Right renal cortex interstitium (tissue), 3 donors: ENCODE data around the gene ATAD3A. TPM values are rescaled to one million over a fixed set of nuclear protein-coding genes. Genes with fewer than 3 reads are reported as not detected.
"Not testable (repeated sequence)": the region's sequence is repeated elsewhere in the genome, so short reads cannot be mapped to it uniquely, and the experiment has no call there.

Source experiments
- DNase-seq, 3 donors: peaks; one replicate each; pipeline ENCODE4 v3.0.0-alpha.2; 2013; ENCODE audit warnings: low read depth in 3 of 3, low spot score in 2 of 3
- polyA plus RNA-seq, 3 donors: library from polyadenylated mRNA; unstranded; fragments of 120-200 nt; gene quantifications; one replicate each; pipeline ENCODE4 v1.2.1, GENCODE V29; 2013; ENCODE audit not compliant: insufficient read length in 3 of 3

Gene ATAD3A
- polyA plus RNA-seq, 3 donors = 16.6 to 19.4 (median 18.1) TPM

DNA sequence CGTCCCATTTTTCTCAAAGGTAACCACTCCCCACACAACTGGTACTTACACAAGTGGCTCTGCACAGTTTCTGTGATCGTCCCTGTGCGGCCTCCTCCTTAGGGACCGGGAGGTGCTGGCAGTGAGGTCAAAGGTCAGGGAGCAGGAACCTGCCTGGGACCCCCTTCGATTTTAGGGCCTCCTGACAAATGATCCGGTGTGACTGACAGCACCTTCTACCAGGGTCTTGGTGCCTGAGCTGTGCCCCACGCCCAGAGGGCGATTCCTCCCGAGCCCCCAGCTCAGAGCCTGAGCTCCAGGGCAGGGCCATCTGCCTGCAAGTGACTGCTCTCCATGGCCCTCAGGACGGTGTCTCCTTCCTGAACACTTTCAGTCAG lies 40.3 kb downstream of the ATAD3A start:
- DNase-seq = no peak

GRCh38 chr1:1553821-1554494 lies 42.0 kb downstream of the ATAD3A start:
- DNase-seq = no peak

- no peak for DNase-seq
Measured at GRCh38 chr1:1554550-1554925, 42.6 kb downstream of the ATAD3A start.

DNA sequence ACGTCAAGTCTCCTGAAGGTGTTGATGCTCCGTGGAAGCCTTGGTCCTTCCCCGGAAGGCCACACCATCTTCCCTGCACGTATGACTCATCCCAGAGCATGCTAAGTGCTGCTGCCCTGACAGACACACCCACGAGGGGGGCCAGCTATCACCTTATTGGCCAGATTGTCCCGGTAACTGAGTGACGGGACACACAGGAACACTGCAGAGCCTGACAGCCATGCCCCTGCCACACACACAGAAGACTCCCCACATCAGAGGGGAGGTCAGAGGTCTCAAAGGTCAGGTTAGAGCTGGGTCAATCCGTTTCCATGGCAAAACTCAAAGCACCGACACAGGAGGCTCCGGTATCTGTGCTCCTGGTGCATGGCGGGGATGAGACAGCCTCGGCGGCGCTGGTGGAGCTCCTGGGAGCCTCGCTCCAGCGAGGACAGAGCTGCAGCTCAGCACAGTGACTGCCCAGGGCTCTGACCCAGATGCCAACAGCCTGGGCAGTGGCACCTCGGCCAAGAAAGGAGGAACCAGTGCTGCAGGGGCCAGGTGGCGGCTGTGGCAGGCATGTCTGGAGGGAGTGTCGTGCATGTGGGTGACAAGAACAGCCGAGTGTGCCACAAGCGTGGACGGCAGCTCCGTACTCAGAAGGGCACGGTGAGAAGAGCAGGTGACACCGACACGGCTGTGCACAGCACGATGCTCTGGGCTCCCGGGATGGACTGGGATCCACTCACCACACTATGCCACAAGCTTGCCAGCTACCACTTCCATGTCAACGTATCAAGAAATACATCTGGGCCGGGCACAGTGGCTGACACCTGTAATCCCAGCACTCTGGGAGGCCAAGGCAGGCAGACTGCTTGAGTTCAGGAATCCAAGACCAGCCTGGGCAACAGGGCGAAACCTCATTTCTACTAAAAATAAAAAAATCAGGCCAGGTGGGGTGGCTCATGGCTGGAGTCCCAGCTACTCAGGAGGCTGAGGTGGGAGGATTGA lies 43.3 kb downstream of the ATAD3A start:
- no peak for DNase-seq

DNA sequence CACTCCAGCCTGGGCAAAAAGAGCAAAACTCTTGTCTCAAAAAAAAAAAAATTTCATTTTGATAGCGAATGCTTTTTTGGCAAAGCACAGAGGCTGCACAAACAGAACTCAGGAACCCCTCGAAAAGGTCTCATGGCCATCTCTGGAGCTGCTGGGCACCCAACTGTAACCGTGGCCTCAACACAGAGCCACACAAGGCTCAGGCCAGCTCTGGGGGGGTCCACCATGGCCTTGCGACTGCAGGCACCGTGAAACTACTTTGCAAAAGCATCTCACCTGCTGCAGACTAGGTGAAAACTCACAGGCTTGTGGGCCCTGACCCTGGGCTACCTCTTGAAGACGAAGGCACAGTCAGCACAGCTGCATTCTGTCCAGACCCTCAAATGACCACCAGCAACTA lies 44.5 kb downstream of the ATAD3A start:
- no peak for DNase-seq

DNA sequence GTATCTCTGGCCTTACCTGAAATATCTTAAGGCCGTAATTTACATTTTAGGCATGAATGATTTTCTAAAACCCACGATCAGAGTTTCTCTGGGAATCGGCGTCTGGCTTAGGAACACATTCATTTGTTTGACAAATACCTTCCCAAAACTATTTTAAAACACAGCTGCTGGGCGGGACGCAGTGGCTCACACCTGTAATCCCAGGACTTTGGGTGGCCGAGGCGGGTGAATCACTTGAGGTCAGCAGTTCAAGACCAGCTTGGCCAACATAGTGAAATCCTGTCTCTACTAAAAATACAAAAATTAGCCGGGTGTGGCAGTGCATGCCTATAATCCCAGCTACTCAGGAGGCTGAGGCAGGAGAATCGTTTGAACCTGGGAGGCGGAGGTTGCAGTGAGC lies 45.0 kb downstream of the ATAD3A start:
- DNase-seq = not testable (repeated sequence)

DNA sequence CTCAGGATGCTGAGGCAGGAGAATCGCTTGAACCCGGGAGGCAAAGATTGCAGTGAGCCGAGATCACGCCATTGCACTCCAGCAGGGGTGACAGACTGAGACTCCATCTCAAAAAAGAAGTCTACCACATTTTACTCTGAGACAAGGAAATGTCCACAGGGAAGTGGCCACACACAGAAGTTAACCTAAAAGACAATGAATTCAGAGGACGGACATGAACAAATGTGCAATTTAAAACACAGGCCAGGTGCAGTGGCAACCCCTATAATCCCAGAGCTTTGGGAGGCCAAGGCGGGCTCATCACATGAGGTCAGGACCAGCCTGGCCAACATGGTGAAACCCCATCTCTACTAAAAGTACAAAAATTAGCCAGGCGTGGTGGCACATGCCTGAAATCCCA lies 45.7 kb downstream of the ATAD3A start:
- DNase-seq = not testable (repeated sequence)

DNA sequence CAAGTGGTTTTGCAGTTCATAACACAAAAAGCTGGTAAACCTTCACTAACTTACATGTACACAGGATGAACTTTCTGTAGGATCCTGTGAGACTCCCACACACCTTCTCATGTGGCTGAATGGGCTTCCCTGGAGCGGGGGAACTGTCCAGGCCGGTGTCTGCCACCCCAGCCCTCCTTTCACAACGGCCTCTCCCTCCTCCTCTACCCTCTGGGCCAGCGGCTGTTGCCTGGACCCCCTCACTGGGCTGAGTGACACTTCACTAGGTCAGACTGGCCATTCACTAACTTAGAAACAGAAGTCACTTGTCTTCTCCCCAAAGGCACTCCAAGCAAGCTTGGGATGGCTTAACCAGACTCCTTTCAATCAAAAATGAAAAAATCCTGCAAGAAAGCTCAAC lies 46.6 kb downstream of the ATAD3A start:
- no peak for DNase-seq

DNA sequence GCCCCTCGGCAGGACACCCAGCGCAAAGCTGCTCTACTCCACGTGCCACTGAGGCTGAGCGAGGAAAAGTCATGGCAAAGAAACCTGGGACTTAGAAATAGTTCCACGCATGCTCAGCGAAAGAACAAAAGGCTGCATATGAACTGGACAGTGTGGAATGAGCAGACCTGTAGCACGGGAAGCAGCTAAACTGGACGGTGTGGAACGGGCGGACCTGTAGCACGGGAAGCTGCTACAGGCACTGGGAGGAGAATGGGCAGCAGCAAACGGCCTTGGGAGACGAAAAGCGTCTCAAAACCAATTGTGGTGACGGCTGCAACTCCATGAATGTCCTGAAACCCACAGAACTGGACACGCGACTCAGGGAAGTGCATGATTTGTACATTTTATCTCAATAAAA lies 47.1 kb downstream of the ATAD3A start:
- DNase-seq = no peak

DNA sequence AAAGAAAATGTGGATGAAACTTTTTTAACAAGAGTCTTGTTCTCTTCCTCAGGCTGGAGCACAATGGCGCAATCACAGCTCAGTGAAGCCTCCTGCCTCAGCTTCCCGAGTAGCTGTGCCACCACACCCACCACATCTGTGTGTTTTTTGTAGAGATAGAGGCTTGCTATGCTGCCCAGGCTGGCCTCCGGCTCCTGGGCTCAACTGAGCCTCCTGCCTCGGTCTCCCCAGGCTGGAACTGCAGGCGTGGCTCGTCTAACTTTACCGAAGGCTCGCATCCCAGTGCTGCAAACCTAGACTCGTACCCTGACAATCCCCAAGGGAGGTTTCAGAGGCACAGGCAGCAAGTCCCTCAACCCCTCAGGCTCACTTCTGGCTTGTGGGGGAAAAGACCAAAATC lies 48.2 kb downstream of the ATAD3A start:
- DNase-seq = no peak

DNA sequence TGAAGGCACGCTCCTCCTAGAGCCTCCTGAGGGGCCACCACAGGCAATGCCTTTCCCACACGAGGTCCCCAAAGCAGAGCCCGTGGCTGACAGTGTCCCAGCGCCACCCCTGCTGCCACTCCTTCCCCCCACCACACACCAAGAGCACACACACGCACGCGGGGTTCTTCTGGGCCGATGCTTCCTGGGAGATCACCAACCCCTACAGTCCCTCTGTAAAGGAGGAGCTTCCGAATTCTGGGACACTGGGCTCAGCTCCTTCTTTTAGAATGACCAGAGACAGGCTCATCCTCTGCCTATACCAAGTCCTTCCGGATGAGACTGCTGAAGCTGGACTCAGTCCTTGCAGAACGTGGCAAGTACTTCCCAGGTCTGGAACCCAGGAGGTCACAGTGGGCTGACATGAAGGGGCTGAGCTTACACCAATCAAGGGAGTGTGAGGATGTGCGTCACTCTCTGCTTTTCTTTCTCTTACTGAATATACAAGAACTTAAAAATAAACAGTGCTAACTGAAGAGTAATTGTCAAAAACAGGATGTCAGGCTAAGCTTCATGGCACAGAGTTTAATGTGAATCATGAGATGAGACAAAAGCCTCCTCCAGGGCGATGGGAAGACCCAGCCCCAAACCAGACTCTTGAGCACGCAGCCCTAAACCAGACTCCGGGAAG lies 50.0 kb downstream of the ATAD3A start:
- no peak for DNase-seq

DNA sequence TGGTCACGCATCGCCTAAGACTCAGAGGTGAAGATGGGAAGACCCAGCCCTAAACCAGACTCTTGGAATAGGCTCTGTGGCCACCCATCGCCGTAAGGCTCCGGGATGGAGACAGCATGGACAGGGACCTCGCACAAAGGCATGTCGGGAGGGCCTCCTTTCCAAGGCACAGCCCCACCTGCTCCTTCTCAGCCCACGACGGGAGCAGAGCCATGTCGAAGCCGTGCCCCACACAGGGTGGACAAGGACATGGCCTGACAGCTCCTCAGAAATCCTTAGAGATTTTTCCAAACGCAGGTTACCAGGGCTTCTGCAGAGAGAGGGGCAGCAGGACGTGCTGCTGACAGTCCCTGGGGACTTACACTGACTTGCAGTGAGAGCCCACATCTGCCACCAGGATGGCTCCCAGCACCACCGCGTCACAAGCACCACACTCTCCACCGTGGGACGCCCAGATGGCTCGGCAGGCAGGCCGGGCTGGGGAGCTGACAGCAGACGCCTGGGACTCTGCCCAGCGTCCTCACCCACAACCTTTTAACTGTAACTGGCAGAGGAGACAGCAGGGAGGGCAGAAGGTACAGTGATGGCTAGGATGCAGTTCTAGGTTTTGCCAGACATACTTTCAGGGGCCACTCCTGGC lies 50.7 kb downstream of the ATAD3A start:
- DNase-seq = no peak

GRCh38 chr1:1563688-1564087 lies 51.7 kb downstream of the ATAD3A start:
- no peak for DNase-seq

DNA sequence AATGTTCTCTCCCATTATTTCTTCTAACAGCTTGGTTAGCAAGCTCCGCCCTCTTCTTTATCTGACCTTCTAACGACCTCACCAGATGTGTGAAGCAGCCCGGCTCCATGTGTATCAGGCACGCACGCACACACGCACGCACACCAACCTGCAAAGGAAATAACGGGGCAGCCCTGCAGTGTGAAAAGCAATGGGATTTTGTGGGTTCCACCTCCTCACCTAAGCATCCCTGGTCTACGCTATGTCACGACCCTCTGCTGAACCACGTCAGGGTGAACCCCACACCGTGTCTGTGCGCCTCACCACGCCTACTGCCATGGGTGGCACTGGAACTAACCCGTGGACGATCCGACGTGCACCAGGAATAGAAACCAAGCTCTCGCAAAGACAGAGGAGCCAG lies 52.3 kb downstream of the ATAD3A start:
- DNase-seq = no peak

DNA sequence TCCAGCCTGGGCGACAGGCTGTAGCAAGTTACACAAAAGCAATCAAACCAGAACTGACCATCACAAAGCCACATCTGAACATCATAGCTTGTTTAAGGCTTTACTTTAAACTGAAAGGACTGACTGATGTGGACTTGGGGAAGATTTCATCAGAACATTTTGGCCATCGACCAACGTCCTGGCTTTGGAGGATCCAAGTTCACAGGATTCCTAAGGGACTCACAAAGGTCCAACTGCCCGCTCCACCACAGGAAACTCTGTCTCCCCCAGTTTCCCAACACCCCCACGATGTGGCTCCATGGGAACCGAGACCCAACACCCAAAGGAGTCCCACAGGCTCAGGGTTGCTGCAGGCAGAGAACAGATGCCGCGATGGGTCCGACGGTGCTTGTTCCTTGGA lies 53.4 kb downstream of the ATAD3A start:
- no peak for DNase-seq

- no peak for DNase-seq
Measured at GRCh38 chr1:1567152-1567875, 55.4 kb downstream of the ATAD3A start.

GRCh38 chr1:1567891-1568291 lies 55.9 kb downstream of the ATAD3A start:
- DNase-seq = no peak

DNA sequence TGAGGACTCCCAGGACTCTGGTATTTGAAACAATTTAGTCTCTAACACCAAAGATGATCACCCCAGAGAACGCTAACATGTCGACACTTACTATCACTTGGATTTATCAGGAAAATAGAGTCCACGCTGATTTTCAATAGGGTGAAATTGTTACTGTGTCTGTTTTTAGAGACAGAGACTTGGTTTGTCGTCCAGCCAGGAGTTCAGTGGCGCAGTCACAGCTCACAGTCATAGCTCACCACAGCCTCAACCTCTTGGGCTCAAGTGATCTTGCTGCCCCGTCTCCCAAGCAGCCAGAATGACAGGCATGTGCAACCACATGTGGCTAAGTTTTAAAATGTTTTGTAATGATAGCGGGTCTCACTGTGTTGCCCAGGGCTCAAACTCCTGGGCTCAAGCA lies 57.4 kb downstream of the ATAD3A start:
- DNase-seq = no peak

DNA sequence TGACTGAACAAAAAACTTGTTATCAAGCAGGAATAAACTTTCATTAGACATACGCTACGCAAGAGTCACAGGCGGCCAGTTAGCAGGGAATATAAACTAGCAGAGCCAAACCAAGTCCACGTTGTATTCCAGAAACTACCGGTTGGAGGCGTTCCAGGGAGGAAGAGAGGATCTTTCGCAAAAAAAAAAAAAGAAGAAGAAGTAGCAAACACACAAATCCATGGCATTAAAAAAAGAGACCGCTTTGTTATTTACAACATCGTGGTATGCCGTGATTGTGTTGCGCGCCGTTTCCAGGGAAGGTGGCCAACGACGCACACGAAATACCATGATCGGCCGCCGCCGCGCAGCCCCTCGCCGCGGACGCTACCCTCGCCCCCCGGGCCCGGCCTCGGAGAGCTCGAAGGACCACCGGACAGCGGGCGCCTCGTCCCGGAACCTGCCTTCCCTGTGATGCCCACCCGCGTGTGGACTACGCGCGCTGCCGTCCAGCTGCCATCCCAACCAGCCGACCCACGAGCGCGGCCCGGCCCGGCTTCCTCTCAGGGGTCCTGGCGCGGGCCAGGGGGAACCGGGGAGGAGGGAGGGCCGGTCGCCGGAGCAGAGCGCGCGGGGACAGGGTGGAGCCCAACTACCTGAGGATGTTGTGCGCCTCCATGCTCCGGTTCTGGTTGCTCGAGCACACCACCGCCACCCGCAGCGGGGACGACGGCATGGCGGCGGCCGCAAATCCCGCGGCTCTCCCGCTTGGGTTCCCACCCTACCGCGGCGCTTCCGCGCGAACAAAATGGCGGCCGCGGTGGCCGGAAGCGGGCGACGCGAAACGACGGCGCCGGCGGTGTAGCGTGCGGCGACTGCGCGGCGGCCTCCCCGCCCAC lies 62.1 kb downstream of the ATAD3A start:
- DNase-seq = peak in 1 of 3 donors; percentile 49
